ENCODE results near the gene NKAIN2.
"Not testable (repeated sequence)": the region's sequence is repeated elsewhere in the genome, so short reads cannot be mapped to it uniquely, and the experiment has no call there.

The NKAIN2 gene

DNA sequence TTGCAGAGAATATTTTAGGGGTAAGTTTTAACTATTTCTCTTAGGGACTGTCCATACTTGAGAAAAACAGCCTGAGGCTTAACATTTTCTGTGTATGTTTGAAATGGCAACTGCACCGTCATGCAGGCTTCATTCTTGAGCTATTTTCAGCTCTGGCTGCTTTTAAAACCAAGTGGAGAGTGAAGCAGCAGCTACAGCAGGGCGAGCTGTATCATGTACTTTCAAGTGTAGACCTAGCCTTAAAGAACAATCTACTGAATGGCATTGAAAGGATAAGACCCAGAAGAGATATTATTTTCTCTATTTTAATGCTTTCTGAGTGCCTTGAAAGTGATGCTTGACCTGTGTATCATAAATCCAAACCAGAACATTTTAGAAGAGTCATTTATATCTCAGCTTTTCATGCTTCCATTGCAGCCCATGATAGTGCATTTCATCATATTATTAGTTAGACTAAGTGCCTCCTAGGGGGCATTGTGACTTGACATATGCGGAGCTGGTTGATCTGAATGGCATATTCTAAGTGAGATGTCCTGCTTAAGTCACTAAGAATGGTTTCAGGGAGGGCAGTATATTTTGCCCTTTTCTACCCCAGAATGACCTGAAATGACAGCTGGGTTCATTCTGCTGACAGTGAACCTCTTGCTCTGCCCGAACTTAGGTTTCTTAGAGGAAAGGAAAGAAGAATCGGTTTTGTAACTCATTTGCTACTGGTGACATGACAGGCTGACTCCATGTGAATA lies 85.3 kb downstream of the NKAIN2 start:
- DNase-seq (ENCODE audit: low read depth in 2 of 2, low spot score in 1 of 2), result no peak

DNA sequence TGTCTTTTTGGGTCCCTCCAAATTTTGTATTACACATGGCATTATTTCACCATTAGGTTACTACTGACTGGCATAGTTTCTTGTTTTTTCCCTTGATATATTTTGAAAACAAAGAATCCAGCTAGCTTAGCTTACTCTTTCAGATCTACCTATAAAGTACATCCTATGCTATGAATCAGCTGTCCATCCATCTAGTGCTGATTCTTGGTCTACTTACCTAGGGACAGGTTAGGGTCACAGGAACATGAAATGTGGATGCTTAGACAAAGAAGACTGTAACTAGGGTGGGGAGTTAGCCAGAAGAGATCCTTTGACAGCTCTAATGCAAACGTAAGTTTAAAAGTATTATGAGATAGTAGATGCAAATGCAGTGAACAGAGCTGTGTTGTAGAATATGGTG lies 91.7 kb downstream of the NKAIN2 start:
- no peak for DNase-seq (ENCODE audit: low read depth in 2 of 2, low spot score in 1 of 2)

- DNase-seq (ENCODE audit: low read depth in 2 of 2, low spot score in 1 of 2), result no peak
Observed at GRCh38 chr6:123895806-123896205, 92.1 kb downstream of the NKAIN2 start.

DNA sequence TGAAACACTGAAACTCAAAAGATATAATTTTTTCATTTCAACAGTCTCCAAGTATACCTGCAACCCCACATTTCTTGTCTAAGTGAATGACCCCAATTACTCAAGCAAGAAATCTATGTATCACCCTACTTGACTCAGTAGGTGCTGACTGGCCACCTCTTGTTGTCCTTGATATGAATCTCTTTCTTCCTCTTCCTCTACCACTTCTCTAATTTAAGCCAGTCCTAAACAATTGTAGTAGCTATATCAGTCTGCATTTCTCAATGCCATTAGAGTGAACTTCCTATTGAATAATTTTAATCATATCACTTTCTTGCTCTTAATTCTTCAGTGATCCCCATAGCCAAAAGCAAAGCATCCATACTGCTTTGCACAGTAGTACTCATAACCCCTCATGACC lies 93.2 kb downstream of the NKAIN2 start:
- no peak for DNase-seq (ENCODE audit: low read depth in 2 of 2, low spot score in 1 of 2)

DNA sequence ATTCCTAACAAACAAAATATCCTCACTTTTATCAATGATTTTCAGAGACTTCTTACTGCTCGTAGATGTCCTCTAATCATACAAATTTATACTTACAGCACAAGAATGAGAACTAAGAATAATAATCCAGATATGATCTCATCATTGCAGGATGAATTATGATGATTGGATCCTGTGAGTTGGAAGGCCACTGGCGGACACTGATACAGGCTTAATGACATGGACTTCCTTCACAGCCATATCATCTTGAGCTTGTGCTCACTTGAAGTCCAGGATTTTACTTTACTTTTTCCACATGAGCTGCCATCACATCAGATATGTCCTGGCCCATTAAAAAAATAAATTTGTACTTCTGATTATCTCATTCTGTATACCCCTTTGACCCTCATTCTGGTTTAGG lies 94.3 kb downstream of the NKAIN2 start:
- DNase-seq (ENCODE audit: low read depth in 2 of 2, low spot score in 1 of 2), result no peak

GRCh38 chr6:123898665-123899064 lies 95.0 kb downstream of the NKAIN2 start:
- DNase-seq (ENCODE audit: low read depth in 2 of 2, low spot score in 1 of 2), result no peak

GRCh38 chr6:123899745-123900144 lies 96.1 kb downstream of the NKAIN2 start:
- no peak for DNase-seq (ENCODE audit: low read depth in 2 of 2, low spot score in 1 of 2)

DNA sequence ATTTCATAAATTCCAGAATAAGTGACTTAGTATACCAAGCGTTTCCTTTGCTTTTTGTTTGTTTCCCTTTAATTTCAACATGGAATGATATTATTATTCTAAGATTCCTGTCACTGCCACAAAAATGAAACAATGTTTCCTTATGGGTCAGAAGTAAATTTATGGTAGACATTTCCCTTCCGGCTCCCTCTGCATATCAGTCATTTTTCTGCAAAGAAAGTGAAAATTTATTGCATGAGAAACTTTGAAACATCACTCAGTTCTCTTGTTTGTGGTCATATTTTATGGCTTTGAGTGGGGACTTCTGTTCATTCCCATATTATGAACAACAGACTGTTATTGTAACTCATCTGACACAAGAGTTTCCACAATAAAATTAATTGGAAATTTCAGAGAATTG lies 97.8 kb downstream of the NKAIN2 start:
- no peak for DNase-seq (ENCODE audit: low read depth in 2 of 2, low spot score in 1 of 2)

DNA sequence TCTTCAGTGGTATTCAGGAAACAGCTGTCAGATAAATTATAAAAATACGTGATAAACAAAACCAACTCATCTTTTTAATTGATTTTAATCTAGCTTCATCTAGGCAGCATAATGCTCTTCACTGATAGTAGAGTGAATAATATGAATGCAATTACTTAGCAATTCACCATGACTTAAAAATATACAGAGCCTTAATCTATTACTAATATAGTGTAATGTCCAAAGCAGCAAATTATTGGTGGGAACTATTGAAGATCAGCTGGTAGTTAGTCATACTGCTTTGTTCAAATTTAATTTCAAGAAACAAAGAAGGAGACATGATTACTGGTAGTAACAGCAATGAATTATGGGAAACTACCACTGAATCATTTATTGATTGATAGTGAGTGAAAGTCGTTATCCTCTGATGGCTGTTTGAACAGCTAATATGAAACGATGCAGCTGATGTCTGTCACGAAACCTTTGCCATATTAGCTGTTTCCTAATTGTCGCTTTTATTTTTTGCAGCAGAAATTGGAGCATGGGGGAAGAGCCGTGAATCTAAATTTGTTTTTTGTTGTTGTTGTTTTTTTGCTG lies 99.2 kb downstream of the NKAIN2 start:
- DNase-seq (ENCODE audit: low read depth in 2 of 2, low spot score in 1 of 2), result no peak

GRCh38 chr6:123904228-123904627 lies 100.6 kb downstream of the NKAIN2 start:
- no peak for DNase-seq (ENCODE audit: low read depth in 2 of 2, low spot score in 1 of 2)

GRCh38 chr6:123908797-123909196 lies 105.1 kb downstream of the NKAIN2 start:
- DNase-seq (ENCODE audit: low read depth in 2 of 2, low spot score in 1 of 2), result no peak

DNA sequence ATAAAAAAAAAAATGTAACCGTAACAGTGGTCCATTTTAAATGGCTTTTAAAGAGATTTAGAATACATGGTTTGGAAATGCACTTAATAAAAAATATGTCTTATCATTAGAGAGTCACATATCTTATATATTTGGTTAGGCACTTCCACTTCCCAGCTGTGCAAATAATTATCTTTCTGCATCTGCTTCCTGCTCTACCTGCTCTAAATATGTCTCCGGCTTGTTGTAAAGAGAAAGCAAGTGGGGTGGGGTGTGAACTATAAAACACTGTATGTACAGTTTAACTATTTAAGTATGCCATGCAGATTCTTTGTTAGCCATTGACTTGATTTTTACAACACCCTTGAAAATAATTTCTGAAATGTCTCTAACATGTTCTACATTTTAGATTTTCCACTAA lies 106.3 kb downstream of the NKAIN2 start:
- no peak for DNase-seq (ENCODE audit: low read depth in 2 of 2, low spot score in 1 of 2)

DNA sequence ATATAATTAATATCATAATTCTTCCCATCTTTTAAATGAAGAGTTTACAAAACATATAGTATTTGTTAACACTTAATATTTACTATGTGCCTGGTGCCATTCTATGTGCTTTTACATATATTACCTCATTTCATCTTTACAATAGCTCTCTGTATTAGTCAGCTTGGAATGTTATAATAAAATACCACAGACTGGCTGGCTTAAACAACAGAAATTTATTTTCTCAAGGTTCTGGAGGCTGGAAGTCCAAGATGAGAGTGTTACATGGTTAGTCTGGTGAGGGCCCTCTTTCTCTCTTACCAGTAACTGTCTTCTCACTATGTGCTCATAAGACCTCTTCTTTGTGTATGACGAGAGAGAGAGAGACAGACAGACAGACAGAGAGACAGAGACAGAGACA lies 110.2 kb downstream of the NKAIN2 start:
- DNase-seq (ENCODE audit: low read depth in 2 of 2, low spot score in 1 of 2), result no peak

- not testable (repeated sequence) for DNase-seq (ENCODE audit: low read depth in 2 of 2, low spot score in 1 of 2)
Observed at GRCh38 chr6:123923379-123923778, 119.7 kb downstream of the NKAIN2 start.

DNA sequence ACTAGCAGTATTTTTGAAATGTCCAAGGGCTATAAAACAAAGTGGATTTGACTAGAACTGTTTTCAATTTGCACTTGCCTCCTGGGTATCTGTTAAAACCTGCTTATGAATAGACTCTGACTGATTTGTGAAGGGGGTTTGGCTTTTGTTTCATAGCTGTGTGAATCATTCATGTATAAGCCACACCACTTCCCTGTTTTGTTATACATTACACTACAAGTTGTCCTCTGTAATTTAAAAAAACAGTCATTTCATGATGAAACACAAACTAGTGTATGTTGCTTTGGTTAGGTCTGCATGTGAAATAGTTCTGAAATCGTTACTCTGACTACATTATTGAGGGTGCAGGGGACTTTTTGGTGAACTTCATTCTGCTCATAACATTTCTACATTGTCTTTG lies 121.7 kb downstream of the NKAIN2 start:
- no peak for DNase-seq (ENCODE audit: low read depth in 2 of 2, low spot score in 1 of 2)

DNA sequence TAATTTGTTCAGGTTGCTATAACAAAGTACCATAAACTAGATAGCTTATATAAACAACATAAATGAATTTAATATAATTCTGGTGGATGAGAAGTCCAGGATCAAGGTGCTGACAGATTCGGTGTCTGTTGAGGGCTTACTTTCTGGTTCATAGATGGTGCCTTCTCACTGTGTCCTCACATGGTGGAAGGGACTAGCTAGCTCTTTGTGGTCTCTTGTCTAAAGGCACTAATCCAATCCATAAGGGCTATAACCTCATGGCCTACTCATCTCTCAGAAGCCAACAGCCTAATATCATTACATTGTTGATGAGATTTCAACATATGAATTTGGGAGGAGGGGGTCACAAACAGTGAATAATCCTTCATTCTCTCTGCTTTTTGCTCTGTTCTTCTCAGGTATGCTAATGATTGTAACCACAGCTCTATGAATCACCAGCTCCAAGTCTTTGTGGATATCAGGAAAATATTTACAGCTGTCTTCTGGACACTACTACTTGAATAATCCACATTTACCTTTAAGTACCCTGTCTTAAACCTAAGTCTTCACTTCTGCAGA lies 122.3 kb downstream of the NKAIN2 start:
- DNase-seq (ENCODE audit: low read depth in 2 of 2, low spot score in 1 of 2), result no peak

GRCh38 chr6:123928529-123928928 lies 124.9 kb downstream of the NKAIN2 start:
- no peak for DNase-seq (ENCODE audit: low read depth in 2 of 2, low spot score in 1 of 2)

DNA sequence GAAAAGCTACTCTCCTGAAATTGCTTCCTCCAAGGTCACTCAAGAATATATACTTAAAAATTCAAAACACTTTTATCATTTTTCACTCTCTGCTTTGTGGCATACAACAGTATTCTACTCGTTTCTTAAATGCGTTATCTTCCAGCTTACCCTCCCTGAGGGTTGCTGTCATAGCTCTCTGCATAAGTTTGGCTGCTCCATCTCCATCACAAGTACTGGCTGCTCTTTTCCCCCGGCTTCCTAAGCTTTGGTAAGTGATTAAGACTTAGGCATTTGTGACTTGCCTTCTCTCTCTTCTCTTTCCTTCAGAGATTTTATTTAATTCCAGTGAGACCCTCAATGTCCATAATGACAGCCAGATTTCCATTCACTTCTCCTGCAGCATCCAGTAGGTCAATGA lies 128.3 kb downstream of the NKAIN2 start:
- no peak for DNase-seq (ENCODE audit: low read depth in 2 of 2, low spot score in 1 of 2)

DNA sequence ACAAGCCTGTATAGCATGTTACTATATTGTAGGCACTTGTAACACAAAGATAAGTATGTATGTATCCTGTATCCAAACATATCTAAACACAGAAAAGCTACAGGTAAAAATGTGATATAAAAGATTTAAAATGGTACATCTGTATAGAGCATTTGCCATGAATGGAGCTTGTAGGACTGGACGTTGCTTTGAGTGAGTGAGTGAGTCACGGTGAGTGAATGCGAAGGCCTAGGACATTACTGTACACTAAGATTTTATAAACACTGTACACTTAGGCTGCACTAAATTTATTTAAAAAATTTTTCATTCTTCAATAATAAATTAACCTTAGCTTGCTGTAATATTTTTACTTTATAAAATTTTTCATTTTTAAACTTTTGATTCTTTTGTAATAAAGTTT lies 136.9 kb downstream of the NKAIN2 start:
- no peak for DNase-seq (ENCODE audit: low read depth in 2 of 2, low spot score in 1 of 2)

- DNase-seq (ENCODE audit: low read depth in 2 of 2, low spot score in 1 of 2), result no peak
Observed at GRCh38 chr6:123941855-123942254, 138.2 kb downstream of the NKAIN2 start.

GRCh38 chr6:123945386-123945785 lies 141.7 kb downstream of the NKAIN2 start:
- no peak for DNase-seq (ENCODE audit: low read depth in 2 of 2, low spot score in 1 of 2)

DNA sequence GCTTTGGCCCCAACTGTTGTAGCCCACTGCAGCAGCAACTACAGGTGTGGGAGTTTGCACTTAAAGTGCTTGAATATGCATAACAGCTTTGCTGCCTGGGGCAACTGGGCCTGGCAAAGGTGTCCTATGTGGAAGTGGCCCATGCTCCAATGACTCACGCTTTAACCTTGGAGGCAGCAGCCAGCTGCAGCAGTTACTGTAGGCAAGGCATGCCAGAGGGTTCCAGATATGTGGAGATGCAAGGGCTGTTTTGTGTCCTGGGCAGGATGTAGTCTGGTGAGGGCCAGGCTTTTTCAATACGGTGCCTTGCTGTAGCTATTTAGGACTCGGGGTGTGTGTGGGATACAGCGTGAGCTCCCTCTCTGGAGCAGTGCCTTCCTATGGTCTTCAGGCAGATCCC lies 150.3 kb downstream of the NKAIN2 start:
- DNase-seq (ENCODE audit: low read depth in 2 of 2, low spot score in 1 of 2), result no peak
